ENCODE results near the gene DNAJB12.
"Not testable (repeated sequence)": the region's sequence is repeated elsewhere in the genome, so short reads cannot be mapped to it uniquely, and the experiment has no call there.

Gene DNAJB12

DNA sequence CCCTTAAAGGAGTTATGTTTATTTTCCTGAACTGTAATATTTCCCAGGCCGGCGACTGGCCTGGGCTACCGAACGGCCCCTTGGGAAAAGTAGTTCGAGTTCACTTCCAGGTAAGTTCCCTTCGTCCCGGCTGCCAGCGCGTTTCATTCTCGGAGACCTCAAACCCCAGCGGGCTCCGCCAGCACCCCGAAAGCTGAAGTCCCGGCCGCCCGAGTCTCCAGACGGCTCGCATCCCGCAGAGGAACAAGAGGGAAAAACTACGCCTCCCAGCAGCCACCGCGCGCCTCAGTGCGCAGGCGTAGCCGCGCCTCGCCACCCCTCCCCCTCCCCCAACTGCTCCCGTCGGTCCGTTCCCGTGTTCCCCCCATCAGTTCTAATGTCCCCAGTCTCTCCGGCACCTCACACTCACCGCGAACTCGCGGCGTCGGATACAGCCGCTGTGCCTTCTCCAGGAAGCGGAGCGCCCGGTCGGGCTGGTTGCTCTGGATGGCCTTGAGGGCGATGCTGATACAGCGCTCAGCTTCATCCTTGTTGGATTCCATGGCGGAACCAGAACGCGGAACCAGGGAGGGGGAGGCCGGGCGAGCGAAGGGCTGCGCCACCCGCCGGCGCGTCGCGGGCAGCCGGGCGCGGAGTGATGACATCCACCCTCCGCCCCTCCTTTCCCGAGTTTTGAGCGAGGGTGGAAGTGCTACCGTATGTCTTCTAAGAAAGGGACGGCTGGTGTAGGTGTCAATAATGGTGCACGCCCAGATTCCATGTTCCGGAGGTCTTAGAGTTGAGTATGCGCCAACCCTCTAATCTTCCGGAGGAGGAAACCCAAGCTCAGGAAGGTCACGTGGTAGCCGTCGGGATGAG is at the start of gene DNAJB12:
Gene DNAJB12 (minus strand): TSS at position 564 of the 858 bp plus-strand sequence. CDS start 22 bp downstream, at position 542.
- FAIRE-seq, result peak; percentile 93
- DNase-seq (ENCODE audit: insufficient read length, low spot score), result peak; percentile 86

DNA sequence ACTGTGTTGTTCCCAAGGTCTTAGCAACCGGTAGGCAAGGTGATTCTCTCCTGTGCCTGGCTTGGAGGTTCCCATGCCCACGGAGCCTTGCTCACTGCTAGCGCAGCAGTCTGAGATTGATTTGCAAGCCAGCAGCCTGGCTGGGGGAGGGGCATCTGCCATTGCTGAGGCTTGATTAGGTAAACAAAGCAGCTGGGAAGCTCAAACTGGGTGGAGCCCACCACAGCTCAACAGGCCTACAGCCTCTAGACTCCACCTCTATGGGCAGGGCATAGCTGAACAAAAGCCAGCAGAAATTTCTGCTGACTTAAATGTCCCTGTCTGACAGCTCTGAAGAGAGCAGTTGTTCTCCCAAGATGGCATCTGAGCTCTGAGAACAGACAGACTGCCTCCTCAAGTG is 40.9 kb upstream of the DNAJB12 start:
- not testable (repeated sequence) for FAIRE-seq; DNase-seq (ENCODE audit: insufficient read length, low spot score)

DNA sequence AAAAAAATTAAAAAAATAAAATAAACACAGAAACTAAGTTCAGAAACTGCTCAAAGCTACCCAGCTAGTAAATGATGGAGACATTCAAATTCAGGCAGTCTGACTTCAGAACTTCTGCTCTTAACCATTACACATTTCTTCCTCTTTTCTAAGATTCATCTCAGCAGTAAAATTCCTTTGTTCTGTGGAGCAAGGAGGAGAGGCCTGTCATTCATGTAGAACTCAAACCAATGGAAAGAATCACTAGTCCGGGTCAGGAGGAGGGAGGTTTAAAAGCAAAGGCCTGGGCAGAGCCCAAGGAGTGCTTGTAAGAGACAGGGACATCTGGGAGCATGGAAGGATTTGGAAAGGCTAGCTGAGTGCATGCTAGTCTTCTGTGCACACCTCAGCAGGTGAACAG is 37.9 kb upstream of the DNAJB12 start:
- no peak for DNase-seq (ENCODE audit: insufficient read length, low spot score)
- FAIRE-seq, result no peak

DNA sequence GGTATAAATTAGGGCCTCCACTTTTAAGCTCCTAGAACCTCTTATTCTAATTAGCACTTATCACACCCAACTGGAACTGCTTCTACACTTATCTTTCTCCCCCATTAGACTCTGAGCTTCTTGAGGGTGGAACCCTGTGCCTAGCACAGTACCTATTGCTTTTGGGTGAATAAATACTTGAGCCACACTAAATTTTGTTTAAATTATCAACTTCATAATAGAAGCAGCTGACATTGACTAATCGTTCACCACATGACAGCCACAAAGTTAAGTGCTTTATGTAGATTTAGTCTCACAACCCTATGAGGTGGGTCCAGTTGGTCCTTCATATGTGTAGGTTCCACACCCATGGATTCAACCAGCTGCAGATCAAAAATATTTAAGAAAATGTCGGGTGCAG is 36.0 kb upstream of the DNAJB12 start:
- DNase-seq (ENCODE audit: insufficient read length, low spot score) (no peak), FAIRE-seq (peak; percentile 8)

DNA sequence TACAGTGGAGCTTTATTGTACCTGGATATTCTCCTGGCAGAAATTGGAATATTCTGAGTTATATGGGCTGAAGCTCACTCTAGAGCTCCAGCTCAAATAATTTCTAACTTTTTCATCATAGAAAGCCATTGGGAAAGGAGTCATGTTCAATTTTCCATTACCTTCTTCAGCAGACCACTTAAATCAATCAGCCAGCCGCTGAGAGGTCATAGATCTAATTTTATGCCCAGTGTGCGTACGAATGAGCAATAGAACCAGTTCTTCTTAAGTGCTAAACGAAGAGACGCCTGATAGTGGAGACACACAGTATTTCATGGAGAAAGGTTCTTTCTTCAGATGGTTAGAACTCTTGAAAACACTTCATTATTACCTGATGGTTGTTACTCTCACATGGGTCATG is 35.0 kb upstream of the DNAJB12 start:
- no peak for DNase-seq (ENCODE audit: insufficient read length, low spot score)
- FAIRE-seq, result no peak

DNA sequence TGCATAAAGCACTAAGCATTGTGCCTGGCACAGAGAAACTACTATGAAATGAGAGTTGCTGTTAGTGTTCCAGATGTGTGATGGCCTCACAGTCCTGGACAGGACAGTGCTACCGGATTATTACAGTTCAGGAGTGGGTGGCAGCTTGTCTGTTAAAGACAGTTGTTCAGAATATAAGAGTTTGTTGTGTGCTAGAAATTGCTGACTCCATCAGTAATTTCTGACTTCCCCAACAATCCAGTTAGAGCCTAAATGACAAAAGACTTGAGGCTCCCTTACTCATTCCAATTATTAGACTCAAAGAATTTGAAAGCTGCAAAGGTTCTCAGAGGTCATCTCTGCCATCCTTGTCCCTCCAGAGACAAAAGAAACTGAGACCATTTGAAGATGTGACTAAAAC is 34.3 kb upstream of the DNAJB12 start:
- FAIRE-seq, result no peak
- no peak for DNase-seq (ENCODE audit: insufficient read length, low spot score)

DNA sequence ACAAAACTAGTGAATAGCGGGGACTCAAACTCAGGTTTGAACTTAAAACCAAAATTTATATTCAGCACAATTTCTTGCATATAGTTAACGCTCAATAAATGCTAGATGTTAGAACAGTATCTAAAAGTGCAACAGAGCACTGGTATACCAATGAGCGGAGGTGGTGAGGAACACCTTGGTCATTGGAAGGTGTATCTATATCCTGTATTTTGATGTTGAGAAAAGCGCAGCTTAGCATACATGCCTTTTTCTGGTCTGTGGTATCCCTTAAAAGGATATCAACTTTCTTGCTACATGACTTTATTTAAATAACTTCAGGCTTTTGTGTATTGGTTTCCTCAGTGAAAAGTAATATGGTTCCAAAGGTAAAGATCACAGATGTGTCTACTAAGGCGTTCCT is 33.3 kb upstream of the DNAJB12 start:
- no peak for FAIRE-seq
- no peak for DNase-seq (ENCODE audit: insufficient read length, low spot score)

DNA sequence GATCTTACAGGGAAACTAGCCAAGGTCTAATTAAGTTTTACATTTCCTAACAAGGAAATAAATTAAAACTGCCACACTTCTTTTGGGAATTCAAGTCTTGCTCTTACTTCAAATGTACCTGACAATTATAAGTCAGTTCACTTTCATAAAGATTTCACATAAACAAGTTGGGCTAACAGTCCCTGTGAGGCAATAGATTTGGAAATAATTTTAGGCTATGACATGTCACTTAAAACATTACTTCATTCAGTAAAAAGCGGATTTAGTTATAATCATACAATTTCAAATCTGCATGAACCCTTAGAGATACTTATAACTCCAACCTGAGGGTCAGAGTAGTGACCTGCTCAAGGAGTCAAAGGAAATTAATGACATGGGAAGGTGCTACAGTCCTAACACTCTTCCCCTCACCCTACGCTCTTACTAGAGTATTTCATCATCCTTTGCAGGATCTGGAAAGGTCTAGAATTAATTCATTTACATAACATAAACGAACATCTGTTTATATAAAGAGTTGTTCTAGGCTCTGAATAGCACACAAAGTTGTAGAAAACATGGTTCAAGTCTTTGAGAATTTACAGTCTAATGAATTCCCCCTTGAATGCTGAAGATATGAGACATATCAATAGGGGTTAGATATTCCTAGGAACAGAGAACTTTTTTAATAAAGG is 32.3 kb upstream of the DNAJB12 start:
- DNase-seq (ENCODE audit: insufficient read length, low spot score), result no peak
- no peak for FAIRE-seq

DNA sequence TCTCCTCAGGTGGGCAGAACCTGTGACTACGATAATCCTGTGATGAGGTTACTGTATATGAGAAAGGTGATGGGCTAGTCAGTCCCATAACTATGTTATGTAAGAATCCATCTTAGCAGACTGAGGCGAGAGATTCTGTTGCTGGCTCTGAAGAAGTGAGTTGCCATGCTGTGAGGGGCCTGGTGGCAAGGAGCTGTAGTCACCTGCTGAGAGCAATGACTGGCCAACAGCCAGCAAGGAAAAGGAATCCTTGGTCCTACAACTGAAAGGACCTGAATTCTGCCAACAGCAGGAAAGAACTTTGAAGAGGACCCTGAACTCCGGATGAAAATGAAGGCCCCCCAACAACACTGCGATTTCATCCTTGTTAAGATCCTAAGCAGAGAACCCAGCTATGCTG is 31.0 kb upstream of the DNAJB12 start:
- DNase-seq (ENCODE audit: insufficient read length, low spot score), result no peak
- FAIRE-seq, result no peak

DNA sequence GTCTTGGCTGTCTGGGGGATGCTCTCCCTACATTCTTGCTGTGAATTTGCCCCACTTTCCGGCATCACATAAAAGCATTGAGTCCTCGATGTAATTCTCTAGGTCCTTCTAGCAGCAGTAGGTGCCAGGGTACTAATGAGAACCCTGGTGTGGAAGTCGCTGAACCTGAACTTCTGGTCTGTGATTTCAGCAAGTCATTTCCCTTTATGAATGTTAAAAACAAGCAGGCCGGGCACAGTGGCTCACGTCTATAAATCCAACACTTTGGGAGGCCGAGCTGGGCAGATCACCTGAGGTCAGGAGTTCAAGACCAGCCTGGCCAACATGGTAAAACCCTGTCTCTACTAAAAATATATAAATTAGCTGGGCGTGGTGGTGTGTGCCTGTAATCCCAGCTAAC is 30.3 kb upstream of the DNAJB12 start:
- peak; percentile 11 for FAIRE-seq
- DNase-seq (ENCODE audit: insufficient read length, low spot score), result not testable (repeated sequence)

DNA sequence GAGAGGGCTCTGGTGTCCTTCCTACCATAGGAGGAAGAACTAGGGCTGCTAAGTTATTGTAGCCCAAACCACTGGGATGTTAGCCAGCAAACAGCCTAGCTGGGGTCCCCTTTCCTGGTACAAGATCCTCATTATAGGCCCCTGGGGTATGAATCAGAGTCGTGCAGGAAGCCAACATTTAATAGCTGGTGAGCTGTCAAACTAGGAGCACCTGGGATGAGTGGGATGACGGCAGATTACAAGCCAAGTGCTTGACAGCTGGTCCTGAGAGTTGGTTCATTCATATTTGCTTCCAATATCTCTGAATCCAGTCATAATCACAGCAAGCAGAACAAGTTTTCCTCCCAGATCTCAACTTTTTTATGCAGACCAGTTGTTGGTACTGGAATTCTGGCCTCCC is 25.1 kb upstream of the DNAJB12 start:
- no peak for FAIRE-seq
- DNase-seq (ENCODE audit: insufficient read length, low spot score), result no peak

DNA sequence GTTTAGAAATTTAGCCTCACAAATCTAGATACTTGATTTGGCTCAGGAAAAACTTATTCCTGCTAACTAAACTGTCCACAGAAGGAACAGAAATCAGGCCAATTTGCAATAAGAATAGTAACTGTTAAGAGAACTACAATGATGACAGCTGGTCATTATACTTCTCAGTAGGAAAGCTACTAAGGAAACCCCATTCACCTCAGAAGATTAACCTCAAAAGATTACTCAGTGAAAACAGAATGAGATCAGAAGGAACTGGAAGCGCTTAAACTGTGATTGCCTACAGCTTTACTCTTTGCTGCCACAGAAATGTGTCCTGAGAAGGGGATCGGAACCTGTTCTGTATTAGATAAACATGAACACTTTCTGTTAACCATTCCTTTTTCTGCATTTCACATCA is 24.3 kb upstream of the DNAJB12 start:
- no peak for DNase-seq (ENCODE audit: insufficient read length, low spot score)
- no peak for FAIRE-seq

DNA sequence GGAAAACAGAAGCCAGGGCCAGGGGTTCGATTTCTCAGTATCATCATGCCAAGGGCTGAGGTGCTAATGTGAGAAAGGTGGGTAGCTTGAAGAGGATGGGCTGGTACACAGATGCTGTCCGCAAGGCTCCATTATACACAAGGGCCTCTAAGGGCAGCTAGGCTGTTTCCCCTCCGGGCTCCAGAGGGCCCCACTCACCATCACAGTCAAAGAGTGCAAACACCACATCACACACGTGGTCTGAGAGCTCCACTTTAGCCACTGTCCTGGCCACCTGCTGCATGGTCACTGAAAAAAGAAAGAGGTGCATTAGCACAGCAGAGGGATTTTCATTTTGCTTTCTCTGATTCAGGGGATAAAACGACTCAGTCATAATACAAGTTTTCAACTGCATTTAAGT is 20.9 kb upstream of the DNAJB12 start:
- DNase-seq (ENCODE audit: insufficient read length, low spot score) (no peak), FAIRE-seq (no peak)

DNA sequence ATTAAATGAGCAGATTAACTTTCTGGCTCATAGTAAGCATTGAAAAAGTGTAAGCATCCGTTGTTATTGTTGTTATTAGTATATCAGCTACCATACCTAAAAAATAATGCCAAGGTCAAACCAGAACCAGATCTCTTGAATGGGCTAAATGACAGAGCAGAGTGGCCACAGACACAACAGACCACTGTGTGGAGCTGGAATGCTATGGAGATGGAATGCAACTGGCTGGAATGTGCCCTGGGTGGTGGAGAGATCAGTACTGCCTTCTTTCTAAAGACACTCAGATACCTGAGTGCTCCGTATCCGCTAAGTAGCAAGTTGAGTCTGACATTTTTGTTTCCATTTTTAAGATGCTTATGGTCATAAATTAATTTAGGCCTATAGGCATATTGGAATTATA is 20.5 kb upstream of the DNAJB12 start:
- FAIRE-seq, result no peak
- no peak for DNase-seq (ENCODE audit: insufficient read length, low spot score)

DNA sequence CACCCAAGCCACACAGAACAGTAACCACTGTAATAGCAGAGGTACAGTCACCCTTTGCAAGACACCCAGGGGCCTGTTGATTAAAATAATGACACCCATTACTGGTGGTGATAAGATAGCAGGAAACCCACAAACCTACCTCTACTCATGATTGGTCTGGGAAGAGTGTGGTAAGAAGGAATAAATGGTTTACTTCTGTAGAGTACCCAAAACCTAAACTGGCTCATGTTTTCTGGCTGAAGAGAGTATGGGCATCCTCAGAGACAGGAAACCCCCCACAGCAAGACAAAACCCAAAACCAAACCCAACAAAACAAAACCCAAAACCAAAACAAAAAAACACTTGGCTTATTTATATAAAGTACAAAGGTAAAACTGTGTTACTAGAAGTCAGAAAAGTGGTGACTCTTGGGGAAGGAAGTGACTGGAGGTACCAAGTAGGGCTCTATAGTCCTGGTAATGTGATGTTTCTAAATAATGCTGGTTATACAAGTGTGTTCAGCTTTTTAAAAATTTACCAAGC is 15.5 kb upstream of the DNAJB12 start:
- DNase-seq (ENCODE audit: insufficient read length, low spot score), result no peak
- FAIRE-seq, result no peak

DNA sequence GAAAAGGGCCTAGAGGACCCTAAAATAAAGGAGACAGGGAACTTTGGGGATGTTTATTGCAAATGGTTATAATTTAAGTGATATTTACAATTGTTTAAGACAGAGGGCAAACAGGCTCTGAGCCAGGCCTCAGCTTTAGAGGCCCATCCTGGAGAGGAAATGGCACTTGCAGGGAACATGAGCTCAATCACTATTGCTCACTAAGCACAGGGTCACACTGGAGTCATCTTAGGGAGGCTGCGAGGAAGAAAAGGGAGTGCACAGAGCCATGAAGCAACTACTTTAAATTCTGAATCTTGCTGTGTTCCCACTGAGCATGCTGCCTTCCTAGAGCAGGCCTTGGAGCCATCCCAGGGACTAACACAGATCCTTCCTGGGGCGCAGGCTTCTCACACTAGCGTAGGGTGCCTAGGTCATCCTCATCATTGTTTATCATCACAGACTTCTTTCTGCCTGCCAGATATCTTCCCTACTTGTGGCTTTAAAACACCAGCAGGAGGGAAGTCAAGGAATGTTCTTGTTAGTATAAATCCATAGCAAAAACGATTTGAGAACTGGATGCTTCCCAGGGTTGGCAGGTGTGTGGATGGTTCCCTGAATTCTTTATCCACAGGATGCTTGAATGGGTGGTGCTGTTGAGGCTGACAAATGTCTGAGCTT is 12.7 kb upstream of the DNAJB12 start:
- DNase-seq (ENCODE audit: insufficient read length, low spot score) (no peak), FAIRE-seq (no peak)

DNA sequence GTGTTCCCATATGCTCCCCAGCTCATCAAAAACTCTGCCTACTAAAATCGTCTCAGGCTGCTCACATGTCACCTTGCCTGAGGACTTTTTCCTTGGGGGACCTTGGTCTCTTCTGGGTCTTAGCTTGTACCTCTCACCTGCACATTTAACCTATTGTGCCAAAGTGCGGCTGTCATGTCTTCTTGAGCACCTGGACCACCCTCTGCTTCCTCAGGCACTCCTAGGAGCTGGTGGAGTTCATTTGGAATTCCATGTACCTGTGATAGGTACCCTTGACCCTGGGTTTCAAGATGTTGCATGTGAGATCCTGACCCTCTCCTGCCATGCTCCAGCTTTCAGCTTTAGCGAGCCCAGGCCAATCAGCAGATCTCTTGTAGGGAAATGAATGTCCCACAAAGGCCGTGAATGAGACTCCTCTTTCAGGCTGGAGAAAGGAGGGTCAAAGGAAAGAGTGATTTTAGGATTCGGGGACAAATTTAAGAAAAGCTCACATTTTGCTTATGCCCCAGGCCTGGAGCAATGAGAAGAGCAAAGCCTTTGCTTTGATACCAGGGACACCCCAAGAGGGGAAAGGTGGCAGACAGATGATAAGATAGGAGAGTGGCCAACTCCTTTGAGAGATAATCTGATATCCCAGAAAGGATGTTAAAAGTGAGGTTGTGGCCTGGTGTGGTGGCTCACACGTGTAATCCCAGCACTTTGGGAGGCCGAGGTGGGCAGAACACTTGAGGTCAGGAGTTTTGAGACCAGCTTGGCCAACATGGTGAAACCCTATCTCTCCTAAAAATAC is 10.6 kb upstream of the DNAJB12 start:
- FAIRE-seq (no peak), DNase-seq (ENCODE audit: insufficient read length, low spot score) (no peak)

DNA sequence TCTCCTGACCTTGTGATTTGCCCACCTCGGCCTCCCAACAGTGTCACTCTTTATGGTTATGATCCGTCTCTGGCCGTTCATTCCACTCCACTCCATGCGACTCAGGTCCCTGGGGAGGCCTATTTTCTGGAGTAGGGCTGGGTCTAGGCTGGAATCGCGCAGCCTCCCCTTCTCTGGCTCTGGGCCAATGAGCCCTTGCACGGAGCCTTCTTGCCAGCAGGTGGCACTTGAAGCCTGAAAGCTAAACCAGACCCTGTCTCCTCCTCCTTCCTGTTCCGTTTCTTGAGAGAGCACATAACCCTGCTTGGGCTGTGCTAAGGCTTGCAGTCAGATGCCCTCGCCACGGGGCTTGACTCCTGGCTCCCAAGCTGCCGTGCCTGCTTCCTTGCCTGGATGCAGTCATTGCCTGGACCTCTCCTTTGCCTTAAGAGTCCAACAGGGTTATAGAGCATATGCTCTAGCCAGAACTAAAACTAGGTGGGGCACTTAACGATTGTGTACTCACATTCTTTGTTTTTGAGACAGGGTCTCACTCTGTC is 9.6 kb upstream of the DNAJB12 start:
- DNase-seq (ENCODE audit: insufficient read length, low spot score), result peak; percentile 81
- peak; percentile 98 for FAIRE-seq

DNA sequence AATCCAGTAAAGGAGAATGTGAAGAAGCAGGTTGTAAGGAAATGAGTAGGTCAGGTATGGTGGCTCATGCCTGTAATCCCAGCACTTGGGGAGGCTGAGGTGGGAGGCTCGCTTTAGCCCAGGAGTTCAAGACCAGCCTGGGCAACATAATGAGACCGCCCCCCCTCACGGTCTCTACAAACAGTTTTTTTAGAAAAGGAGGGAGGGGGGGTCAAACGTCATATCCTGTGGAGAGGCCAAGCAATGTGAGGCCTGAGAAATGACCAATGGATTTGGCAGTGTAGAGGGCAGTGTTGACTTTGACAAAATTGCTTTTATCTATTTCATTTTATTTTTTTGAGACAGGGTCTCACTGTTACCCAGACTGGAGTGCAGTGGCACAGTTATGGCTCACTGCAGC is 2.3 kb upstream of the DNAJB12 start:
- DNase-seq (ENCODE audit: insufficient read length, low spot score), result no peak
- no peak for FAIRE-seq

DNA sequence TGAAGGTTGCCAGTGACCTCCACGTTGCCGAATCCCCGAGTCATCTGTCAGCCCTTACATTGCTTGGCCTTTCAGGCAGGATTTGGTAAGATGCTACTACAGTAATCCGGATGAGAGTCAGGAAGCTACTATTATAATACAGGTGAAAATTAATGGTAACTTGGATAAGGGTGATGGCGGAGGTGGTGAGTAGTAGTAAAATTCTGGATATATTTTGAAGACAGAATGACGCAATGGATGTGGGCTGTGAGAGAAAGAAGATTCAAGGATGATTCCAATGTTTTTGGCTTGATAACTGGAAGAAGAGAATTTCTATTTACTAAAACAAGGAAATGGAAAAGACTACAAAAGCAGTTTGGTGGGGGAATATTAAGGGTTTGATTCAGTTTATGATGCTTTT is 1.4 kb upstream of the DNAJB12 start:
- DNase-seq (ENCODE audit: insufficient read length, low spot score) (no peak), FAIRE-seq (no peak)

DNA sequence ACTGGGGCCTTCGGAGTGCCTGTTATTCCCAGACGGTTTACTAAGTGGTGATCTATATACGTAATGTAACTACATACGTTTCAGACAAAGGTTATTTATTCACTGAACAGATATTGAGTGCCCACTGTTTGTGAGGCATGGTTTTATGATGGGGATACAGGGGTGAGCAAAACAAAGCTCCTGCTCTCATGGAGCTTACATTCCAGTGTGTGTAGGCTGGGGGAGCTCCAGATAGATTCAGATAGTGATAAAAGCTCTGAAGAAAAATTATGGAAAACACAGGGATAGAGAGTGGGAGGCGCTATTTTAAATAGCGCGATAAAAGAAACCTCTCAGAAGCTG is 466 bp upstream of the DNAJB12 start:
- DNase-seq (ENCODE audit: insufficient read length, low spot score) (no peak), FAIRE-seq (no peak)
